Measurements from ENCODE around the gene DENND2A. TPM values are rescaled to one million over a fixed set of nuclear protein-coding genes. Genes with fewer than 3 reads are reported as not detected.

Gene DENND2A
- total RNA-seq, 3 donors from 2014 or later: 6.9 to 13.1 (median 7.6) TPM

DNA sequence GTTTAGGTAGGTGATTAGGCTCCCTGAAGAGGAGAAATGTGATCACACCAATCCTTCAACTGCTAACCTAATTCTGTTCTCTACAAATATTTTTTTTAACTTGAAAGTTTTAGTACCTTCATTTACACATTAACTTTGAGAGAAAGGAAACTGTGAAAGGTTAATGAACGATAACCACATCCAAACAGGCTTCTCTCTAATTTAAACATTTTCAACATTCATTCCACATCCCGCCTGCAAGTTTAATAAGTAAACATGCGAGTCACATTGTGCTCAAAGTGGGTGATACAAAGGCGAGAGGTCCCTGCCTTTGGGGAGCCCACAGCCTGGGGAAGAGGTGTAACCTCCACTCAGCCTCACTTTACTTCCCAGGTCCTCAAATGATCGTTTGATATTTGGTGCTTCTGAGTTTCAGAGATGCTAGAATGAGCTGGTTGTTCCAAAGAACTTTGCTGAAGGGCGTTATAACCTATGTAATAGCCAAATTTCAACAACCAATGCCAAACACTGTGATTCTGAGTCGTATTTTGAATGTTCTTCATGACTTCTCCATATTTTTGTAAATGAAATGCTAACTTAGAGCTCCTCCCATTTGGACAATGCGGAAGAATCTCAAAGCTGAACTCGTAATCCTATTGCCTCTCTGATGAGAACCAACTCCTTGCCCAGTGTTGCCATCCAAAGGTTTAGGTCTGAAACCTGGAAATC, 47.5 kb downstream of the DENND2A start:
- Histone ChIP-seq H3K4me3 (no peak overlapping the region), H3K36me3 (no peaks in the 10 kb centered on the region), H3K27ac (no peak overlapping the region), H3K4me1 (no peaks in the 10 kb centered on the region), H3K27me3 (no peaks in the 10 kb centered on the region), H3K9me3 (no peaks in the 10 kb centered on the region)
- intact Hi-C loops (cut with DNase I; ENCODE audit: low total_unique reads): no loop called here
- DNase-seq (ENCODE audit: low spot score in 2 of 2): no peak
- TF ChIP-seq POLR2A (IDR thresholded peaks at IDR 0.05): no peak
- no peak for TF ChIP-seq POLR2AphosphoS5 (IDR thresholded peaks at IDR 0.05)
- TF ChIP-seq, protein P1, sequence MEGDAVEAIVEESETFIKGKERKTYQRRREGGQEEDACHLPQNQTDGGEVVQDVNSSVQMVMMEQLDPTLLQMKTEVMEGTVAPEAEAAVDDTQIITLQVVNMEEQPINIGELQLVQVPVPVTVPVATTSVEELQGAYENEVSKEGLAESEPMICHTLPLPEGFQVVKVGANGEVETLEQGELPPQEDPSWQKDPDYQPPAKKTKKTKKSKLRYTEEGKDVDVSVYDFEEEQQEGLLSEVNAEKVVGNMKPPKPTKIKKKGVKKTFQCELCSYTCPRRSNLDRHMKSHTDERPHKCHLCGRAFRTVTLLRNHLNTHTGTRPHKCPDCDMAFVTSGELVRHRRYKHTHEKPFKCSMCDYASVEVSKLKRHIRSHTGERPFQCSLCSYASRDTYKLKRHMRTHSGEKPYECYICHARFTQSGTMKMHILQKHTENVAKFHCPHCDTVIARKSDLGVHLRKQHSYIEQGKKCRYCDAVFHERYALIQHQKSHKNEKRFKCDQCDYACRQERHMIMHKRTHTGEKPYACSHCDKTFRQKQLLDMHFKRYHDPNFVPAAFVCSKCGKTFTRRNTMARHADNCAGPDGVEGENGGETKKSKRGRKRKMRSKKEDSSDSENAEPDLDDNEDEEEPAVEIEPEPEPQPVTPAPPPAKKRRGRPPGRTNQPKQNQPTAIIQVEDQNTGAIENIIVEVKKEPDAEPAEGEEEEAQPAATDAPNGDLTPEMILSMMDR (IDR thresholded peaks at IDR 0.05): no peak

DNA sequence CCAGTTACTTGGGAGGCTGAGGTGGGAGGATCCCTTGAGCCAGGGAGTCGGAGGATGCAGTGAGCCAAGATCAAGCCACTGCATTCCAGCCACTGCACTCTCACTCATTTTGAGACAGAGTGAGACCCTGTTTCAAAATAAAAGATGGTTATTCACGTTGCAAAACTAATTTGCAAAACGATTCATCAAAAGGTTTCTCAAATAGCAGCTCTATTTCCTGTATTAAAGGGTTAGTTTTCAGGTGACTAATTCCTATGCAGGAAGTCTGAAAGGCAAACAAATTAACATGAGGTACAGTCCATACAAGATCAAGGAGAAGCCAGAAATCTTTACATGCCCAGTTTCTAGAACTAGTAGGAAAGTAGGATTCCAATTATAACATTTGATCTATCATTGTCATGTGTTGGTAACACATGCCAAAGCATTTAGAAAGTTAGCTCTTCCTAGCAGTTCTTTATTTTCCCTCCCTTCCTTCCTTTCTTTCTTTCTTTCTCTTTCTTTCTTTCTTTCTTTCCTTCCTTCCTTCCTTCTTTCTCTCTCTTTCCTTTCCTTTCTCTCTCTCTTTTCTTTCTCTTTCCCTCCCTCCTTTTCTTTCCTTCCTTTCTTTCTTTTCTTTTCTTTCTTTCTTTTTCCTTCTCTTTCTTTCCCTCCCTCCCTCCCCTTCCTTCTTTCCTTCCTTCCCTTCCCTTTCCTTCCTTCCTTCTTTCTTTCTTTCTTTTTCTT, 49.3 kb downstream of the DENND2A start:
- Histone ChIP-seq H3K9me3 (no peaks in the 10 kb centered on the region), H3K27me3 (no peaks in the 10 kb centered on the region), H3K27ac (no peak overlapping the region), H3K36me3 (no peaks in the 10 kb centered on the region), H3K4me1 (no peaks in the 10 kb centered on the region), H3K4me3 (no peak overlapping the region)
- TF ChIP-seq, protein P1 (IDR thresholded peaks at IDR 0.05): no peak
- no peak for TF ChIP-seq POLR2A (IDR thresholded peaks at IDR 0.05)
- no peak for TF ChIP-seq POLR2AphosphoS5 (IDR thresholded peaks at IDR 0.05)
- intact Hi-C loops (cut with DNase I; ENCODE audit: low total_unique reads): no loop called here
- DNase-seq (ENCODE audit: low spot score in 2 of 2): no peak

DNA sequence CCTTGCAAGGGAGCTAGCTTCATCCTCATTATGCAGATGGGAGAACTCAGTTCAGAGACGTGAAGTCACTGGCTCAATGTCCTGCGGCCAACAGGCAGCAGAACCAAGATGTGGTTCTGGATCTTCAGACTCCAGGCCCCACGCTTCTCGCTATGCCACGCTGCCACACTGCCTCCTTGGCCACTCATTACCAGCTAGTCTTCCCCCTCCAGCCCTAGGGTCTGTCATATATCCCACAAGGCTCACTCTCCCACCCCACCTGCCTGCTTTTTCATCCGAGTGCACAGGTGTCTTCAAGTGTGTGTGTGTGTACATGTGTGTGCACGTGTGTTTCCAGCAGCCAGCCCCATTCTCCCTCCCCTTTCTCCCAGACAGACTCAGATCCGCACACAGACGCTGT, 53.4 kb downstream of the DENND2A start:
- no peak overlapping the region for H3K27ac ChIP-seq
- H3K4me3 ChIP-seq: no peak overlapping the region
- H3K36me3 ChIP-seq: no peaks in the 10 kb centered on the region
- no peaks in the 10 kb centered on the region for H3K27me3 ChIP-seq
- DNase-seq (ENCODE audit: low spot score in 2 of 2): no peak
- intact Hi-C loops (cut with DNase I; ENCODE audit: low total_unique reads): no loop called here
- no peaks in the 10 kb centered on the region for H3K9me3 ChIP-seq
- no peaks in the 10 kb centered on the region for H3K4me1 ChIP-seq
- TF ChIP-seq POLR2AphosphoS5 (IDR thresholded peaks at IDR 0.05): no peak
- no peak for TF ChIP-seq POLR2A (IDR thresholded peaks at IDR 0.05)
- TF ChIP-seq, protein P1 (IDR thresholded peaks at IDR 0.05): no peak

DNA sequence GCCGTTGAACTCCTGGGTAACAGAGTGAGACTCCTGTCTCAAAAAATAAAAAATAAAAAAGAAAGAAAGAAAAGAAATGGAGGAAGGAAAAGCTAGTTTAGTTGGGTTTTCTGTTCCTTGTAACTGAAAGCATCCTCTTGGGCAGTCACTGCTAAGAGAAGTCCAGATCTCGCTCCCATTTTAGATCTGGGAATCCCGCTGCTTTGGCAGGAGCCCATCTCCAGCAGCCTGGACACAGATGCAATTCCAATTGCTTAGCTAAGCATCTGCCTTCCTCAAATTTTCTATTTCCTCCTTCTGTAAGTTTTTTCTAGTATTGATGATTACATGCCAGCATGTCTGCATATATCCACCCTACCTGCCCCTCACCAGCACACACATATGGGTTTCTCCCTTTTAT, 54.1 kb downstream of the DENND2A start:
- DNase-seq (ENCODE audit: low spot score in 2 of 2): no peak
- no peaks in the 10 kb centered on the region for H3K9me3 ChIP-seq
- H3K27me3 ChIP-seq: no peaks in the 10 kb centered on the region
- TF ChIP-seq POLR2A (IDR thresholded peaks at IDR 0.05) (no peak), POLR2AphosphoS5 (IDR thresholded peaks at IDR 0.05) (no peak)
- TF ChIP-seq, protein P1 (IDR thresholded peaks at IDR 0.05): no peak
- intact Hi-C loops (cut with DNase I; ENCODE audit: low total_unique reads): no loop called here
- no peaks in the 10 kb centered on the region for H3K36me3 ChIP-seq
- no peak overlapping the region for H3K27ac ChIP-seq
- no peak overlapping the region for H3K4me3 ChIP-seq
- H3K4me1 ChIP-seq: no peaks in the 10 kb centered on the region

DNA sequence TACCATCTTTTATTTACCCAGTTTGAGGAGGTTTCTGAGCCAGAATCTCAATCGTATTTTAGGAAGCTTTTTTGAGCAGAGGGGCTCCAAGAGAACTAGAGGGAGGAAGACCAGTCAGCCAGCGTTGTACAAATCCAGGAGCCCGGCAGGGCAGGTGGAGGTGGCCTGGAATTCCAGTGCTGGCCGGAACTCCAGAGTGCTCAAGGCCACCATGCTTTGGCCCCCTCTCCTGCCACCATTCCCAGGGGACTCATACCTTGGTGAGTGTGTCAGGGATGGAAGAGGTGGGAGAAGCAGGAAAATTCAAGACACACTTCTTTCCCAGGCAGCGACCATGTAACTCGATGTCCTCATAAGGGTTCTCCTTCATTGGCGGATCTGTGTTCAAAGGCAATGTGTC, 55.3 kb downstream of the DENND2A start:
- intact Hi-C loops (cut with DNase I; ENCODE audit: low total_unique reads): no loop called here
- Histone ChIP-seq H3K4me3 (no peak overlapping the region), H3K36me3 (no peaks in the 10 kb centered on the region), H3K9me3 (no peaks in the 10 kb centered on the region), H3K27ac (no peak overlapping the region), H3K27me3 (no peaks in the 10 kb centered on the region), H3K4me1 (no peaks in the 10 kb centered on the region)
- no peak for TF ChIP-seq POLR2A (IDR thresholded peaks at IDR 0.05)
- TF ChIP-seq POLR2AphosphoS5 (IDR thresholded peaks at IDR 0.05): no peak
- TF ChIP-seq, protein P1 (IDR thresholded peaks at IDR 0.05): no peak
- no peak for DNase-seq (ENCODE audit: low spot score in 2 of 2)
